Muscle of leg (tissue), 11 donors: ENCODE measurements around the gene TXLNB. TPM values are rescaled to one million over a fixed set of nuclear protein-coding genes. Genes with fewer than 3 reads are reported as not detected.
"Not testable (repeated sequence)": the region's sequence is repeated elsewhere in the genome, so short reads cannot be mapped to it uniquely, and the experiment has no call there.

Experiments used
- DNase-seq: peaks from one replicate; pipeline ENCODE4 v3.0.0; 2013
- H3K27ac ChIP-seq: one replicate; pipeline ENCODE4 v1.5.1; 2013; ENCODE audit warnings: mild to moderate bottlenecking, low read length, control low read depth
- H3K27me3 ChIP-seq: one replicate; pipeline ENCODE4 v1.6.1; 2013; ENCODE audit warnings: low read length; ENCODE audit not compliant: control insufficient read depth, insufficient read depth
- H3K36me3 ChIP-seq: one replicate; pipeline ENCODE4 v1.6.1; 2013; ENCODE audit warnings: low read length; ENCODE audit not compliant: control insufficient read depth, insufficient read depth
- H3K4me1 ChIP-seq: one replicate; pipeline ENCODE4 v1.6.1; 2013; ENCODE audit warnings: low read length; ENCODE audit not compliant: control insufficient read depth, insufficient read depth
- H3K4me3 ChIP-seq: one replicate; pipeline ENCODE4 v1.5.1; 2013; ENCODE audit warnings: low read length, control low read depth
- H3K9me3 ChIP-seq: replicated peaks from 2 replicates; pipeline ENCODE4 v1.6.1; 2013; ENCODE audit warnings: low read depth, low read length; ENCODE audit not compliant: control insufficient read depth
- WGBS: methylation state at CpG from one replicate; pipeline ENCODE4 v1.1.5; 2013; ENCODE audit warnings: missing lambda C conversion rate; ENCODE audit not compliant: insufficient coverage; 5-methylcytosine and 5-hydroxymethylcytosine counted together
- polyA plus RNA-seq, 8 donors: library from polyadenylated mRNA; unstranded; fragments of 120-200 nt; gene quantifications; one replicate each; pipeline versions ENCODE4 v1.2.1 to v1.2.3, GENCODE V29; 2013; ENCODE audit warnings: inconsistent platforms in 1 of 8, low replicate concordance in 1 of 8; ENCODE audit not compliant: insufficient read length in 8 of 8, insufficient read depth in 1 of 8
- total RNA-seq: library from RNA; stranded (reverse); fragments of 120-200 nt; gene quantifications from one replicate; pipeline ENCODE4 v1.2.4, GENCODE V29; 2013

TXLNB gene
- total and polyA plus RNA-seq, 9 donors = 61.1 to 108 (median 87.7) TPM

DNA sequence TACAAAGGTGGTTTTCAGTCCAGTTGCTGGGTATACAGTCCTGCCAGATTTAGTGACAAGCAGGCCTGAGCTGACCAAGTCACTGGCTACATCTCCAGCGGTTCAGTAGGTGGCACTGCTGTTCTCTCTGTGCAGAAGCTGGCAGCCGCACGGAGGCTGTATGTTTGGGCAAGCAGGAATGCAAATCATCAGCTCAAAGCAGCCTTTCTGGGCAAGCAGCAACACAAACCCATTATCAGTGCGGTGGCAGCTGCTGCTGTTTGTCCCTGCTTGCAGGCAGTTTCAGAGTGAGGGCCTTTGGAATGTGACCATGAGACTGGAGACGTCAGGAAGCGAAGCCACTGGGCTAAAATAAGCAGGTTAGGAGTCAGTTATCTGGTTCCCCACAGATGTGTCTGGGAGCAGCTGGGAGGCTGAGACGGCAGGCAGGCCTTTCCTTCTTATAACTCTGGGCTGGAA, 72.5 kb downstream of the TXLNB start:
- H3K27me3 ChIP-seq = no peaks in the 10 kb centered on the region
- DNase-seq = peak; percentile 93
- peaks cover 3% of the 10 kb centered on the region for H3K4me1 ChIP-seq
- H3K9me3 ChIP-seq = peaks cover 6% of the 10 kb centered on the region
- no peaks in the 10 kb centered on the region for H3K36me3 ChIP-seq
- peak overlapping the region; percentile 59 for H3K27ac ChIP-seq
- WGBS = 3% methylated on average over 6 of the region's 7 CpGs
- H3K4me3 ChIP-seq = no peak overlapping the region

DNA sequence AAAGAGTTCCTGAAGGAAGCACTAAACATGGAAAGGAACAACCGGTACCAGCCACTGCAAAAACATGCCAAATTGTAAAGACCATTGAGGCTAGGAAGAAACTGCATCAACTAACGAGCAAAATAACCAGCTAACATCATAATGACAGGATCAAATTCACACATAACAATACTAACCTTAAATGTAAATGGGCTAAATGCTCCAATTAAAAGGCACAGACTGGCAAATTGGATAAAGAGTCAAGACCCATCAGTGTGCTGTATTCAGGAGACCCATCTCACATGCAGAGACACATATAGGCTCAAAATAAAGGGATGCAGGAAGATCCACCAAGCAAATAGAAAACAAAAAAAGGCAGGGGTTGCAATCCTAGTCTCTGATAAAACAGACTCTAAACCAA, 79.3 kb downstream of the TXLNB start:
- H3K27ac ChIP-seq, DNase-seq, H3K4me1 ChIP-seq, H3K27me3 ChIP-seq, H3K4me3 ChIP-seq, H3K36me3 ChIP-seq: not testable (repeated sequence)
- H3K9me3 ChIP-seq = peaks cover 13% of the 10 kb centered on the region
- WGBS = no CpG with 5 or more reads among the region's 2 CpGs

DNA sequence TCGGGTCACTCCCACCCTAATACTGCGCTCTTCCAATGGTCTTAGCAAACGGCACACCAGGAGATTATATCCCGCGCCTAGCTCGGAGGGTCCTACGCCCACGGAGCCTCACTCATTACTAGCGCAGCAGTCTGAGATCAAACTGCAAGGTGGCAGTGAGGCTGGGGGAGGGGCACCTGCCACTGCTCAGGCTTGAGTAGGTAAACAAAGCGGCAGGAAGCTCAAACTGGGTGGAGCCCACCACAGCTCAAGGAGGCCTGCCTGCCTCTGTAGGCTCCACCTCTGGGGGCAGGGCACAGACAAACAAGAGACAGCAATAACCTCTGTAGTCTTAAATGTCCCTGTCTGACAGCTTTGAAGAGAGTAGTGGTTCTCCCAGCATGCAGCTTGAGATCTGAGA, 81.0 kb downstream of the TXLNB start:
- not testable (repeated sequence) for DNase-seq, H3K27me3 ChIP-seq, H3K36me3 ChIP-seq, H3K4me3 ChIP-seq, H3K4me1 ChIP-seq, H3K27ac ChIP-seq
- no CpG with 5 or more reads among the region's 10 CpGs for WGBS
- peaks cover 16% of the 10 kb centered on the region for H3K9me3 ChIP-seq

DNA sequence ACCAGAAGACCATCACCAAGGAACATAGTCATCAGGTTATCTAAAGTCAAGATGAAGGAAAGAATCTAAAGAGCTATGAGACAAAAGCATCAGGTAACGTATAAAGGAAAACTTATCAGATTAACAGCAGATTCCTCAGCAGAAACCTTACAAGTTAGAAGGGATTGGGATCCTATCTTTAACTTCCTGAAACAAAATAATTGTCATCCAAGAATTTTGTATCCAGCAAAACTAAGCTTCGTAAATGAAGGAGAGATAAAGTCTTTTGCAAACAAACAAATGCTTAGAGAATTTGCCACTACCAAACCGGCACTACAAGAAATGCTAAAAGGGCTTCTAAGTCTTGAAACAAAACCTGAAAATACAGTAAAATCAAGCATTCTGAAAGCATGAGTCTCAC, 86.0 kb downstream of the TXLNB start:
- DNase-seq = no peak
- no peaks in the 10 kb centered on the region for H3K27me3 ChIP-seq
- no peaks in the 10 kb centered on the region for H3K36me3 ChIP-seq
- H3K9me3 ChIP-seq = peaks cover 23% of the 10 kb centered on the region
- H3K4me3 ChIP-seq = no peak overlapping the region
- no peak overlapping the region for H3K27ac ChIP-seq
- no CpG with 5 or more reads among the region's 3 CpGs for WGBS
- no peaks in the 10 kb centered on the region for H3K4me1 ChIP-seq

DNA sequence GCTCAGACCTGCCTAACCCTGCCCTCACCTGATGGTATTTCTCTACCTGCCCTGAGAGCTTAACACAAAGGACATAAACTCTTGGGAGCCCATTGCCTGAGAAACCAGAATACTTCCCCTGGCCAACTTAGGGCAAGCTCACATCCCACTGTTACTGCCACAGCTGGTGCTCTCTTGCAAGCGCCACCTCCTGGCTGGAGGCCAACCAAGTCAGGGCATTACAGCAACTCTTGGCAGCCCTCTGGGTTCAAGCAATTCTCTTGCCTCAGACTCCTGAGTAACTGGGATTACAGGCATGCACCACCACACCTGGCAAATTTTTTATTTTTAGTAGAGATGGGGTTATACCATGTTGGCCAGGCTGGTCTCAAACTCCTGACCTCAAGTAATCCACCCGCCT, 86.8 kb downstream of the TXLNB start:
- WGBS = no CpG with 5 or more reads among the region's 2 CpGs
- no peak overlapping the region for H3K27ac ChIP-seq
- DNase-seq = no peak

DNA sequence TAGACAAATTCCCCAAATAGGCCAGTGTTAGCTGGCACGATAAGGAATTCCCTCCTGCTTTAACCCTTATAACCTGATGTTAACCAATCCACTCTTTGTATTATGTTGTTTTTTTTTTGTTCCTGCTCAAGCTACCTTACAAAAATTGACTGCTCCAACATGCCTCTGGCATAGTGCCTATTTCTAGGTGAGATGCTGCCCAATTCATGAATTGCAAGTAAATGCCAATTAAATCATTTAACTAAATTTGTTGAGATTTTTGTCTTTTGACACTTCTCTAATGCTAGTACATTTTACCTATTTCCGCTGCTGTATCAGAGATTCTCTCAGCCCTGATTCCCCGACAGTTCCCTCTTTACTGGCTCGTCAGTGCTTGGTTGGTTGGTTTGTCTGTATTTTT, 90.4 kb downstream of the TXLNB start:
- no peak for DNase-seq
- Histone ChIP-seq H3K27ac (no peak overlapping the region), H3K4me3 (no peak overlapping the region), H3K9me3 (peaks cover 8% of the 10 kb centered on the region), H3K4me1 (no peaks in the 10 kb centered on the region), H3K36me3 (no peaks in the 10 kb centered on the region), H3K27me3 (no peaks in the 10 kb centered on the region)
- no CpG with 5 or more reads among the region's 4 CpGs for WGBS

More for the DNA sequence above, 86.8 kb downstream of the TXLNB start:
- Histone ChIP-seq H3K4me1 (no peaks in the 10 kb centered on the region), H3K9me3 (peaks cover 19% of the 10 kb centered on the region), H3K4me3 (no peak overlapping the region), H3K36me3 (no peaks in the 10 kb centered on the region), H3K27me3 (no peaks in the 10 kb centered on the region)

DNA sequence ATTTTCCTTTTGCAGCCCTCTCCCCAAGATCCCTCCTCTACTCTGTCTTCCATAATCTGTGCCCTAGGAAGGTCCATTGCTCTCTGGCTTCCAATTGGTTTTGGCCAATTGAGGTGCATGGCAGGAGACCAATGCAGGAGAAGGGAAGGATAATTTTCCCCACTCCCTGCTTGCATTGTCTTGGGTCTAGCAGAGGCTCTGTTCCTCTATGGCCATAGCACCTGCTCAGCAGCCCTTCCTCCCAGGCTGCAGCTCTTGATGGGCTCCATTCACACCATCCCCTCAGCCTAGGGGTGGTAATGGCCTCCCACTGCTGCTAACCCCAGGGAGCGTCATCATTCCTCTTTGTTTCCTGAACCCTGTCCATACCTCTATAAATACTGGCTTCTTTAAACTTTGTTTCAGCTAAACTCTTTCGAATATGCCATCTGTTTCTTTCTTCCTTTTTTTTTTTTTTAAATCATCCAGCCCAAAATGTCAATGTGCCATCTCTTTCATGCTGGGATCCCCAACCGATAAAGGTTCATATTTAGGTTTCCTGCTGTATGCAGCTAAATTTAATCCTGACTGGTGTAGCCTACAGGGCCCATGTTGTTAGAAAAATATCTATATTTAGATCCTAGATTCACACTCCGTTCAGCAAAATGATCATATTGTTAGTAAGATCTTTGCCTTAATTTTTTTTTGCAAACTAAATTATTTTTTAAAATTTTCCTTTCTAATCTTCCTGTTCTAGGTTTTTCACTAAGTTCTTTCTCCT, 93.1 kb downstream of the TXLNB start:
- no peak for DNase-seq
- no peaks in the 10 kb centered on the region for H3K36me3 ChIP-seq
- no peak overlapping the region for H3K27ac ChIP-seq
- H3K4me3 ChIP-seq = no peak overlapping the region
- H3K9me3 ChIP-seq = no peaks in the 10 kb centered on the region
- no peaks in the 10 kb centered on the region for H3K27me3 ChIP-seq
- WGBS = 50% methylated on average over 2 of the region's 4 CpGs
- H3K4me1 ChIP-seq = no peaks in the 10 kb centered on the region

DNA sequence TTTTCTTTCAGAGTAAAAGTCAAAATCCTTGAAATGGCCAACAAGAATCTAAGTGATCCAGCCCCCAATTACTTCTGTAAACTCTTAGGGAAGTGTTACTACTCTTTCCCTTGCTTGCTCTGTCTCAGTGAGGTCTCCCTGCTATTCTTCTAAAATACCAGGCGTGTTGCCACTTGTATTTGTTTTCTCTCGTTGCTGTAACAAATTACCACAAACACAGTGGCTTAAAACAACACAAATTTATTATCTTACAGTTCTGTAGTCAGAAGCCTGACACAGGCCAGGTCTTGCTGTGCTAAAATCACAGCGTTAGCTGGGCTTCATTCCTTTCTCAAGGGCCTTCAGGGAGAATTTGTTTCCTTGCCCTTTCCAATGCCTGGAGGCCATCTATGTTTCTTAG, 97.1 kb downstream of the TXLNB start:
- no peaks in the 10 kb centered on the region for H3K36me3 ChIP-seq
- H3K4me3 ChIP-seq = no peak overlapping the region
- H3K4me1 ChIP-seq = no peaks in the 10 kb centered on the region
- 62% methylated on average over 3 of the region's 3 CpGs for WGBS
- no peaks in the 10 kb centered on the region for H3K9me3 ChIP-seq
- DNase-seq = no peak
- no peak overlapping the region for H3K27ac ChIP-seq
- no peaks in the 10 kb centered on the region for H3K27me3 ChIP-seq

Other genes starting within 250 kb of the TXLNB start
- gene HECA, start 156.9 kb downstream of the TXLNB start, total RNA-seq = 16.2 TPM
- gene HECA, start 156.9 kb downstream of the TXLNB start, polyA plus RNA-seq = 10 to 100 TPM; 12.5 to 24.0 (median 15.6) TPM
- gene CITED2, start 82.7 kb upstream of the TXLNB start, total RNA-seq = 72.4 TPM
- 100 to 1,000 TPM in 1 of 8 donors, 10 to 100 TPM in 7; 61.1 to 113 (median 83.8) TPM for gene CITED2, start 82.7 kb upstream of the TXLNB start, polyA plus RNA-seq